ENCODE data around the gene SLC35G2.
A peak's percentile ranks its signal among the peaks of the same experiment; 100 is the strongest.

Gene SLC35G2

GRCh38 chr3:136818769-136819391, at the start of gene SLC35G2:
SLC35G2 (plus strand) TSS chr3:136819126; CDS start chr3:136854461, 35,335 bp downstream.
- peak within 1 kb of the TSS; percentile 51 for H3K4me3 ChIP-seq (ENCODE audit: low read depth, low read length)
- DNase-seq (ENCODE audit: low read depth) = peak; percentile 18

GRCh38 chr3:136772709-136773108, 46.2 kb upstream of the SLC35G2 start:
- no peak for TF ChIP-seq CTCF (IDR thresholded peaks at IDR 0.05; ENCODE audit: insufficient read depth, low read depth, low read length, missing control alignments)
- H3K4me3 ChIP-seq (ENCODE audit: low read depth, low read length) = no peak overlapping the region
- DNase-seq (ENCODE audit: low read depth) = no peak

More at GRCh38 chr3:136818769-136819391, at the start of gene SLC35G2:
- TF ChIP-seq CTCF (IDR thresholded peaks at IDR 0.05; ENCODE audit: insufficient read depth, low read depth, low read length, missing control alignments) = no peak

- TF ChIP-seq CTCF (IDR thresholded peaks at IDR 0.05; ENCODE audit: insufficient read depth, low read depth, low read length, missing control alignments) = no peak
- no peak overlapping the region for H3K4me3 ChIP-seq (ENCODE audit: low read depth, low read length)
- no peak for DNase-seq (ENCODE audit: low read depth)
Observed at GRCh38 chr3:136778865-136779264, 40.1 kb upstream of the SLC35G2 start.

- TF ChIP-seq CTCF (IDR thresholded peaks at IDR 0.05; ENCODE audit: insufficient read depth, low read depth, low read length, missing control alignments) = no peak
- no peak overlapping the region for H3K4me3 ChIP-seq (ENCODE audit: low read depth, low read length)
- DNase-seq (ENCODE audit: low read depth) = no peak
Observed at GRCh38 chr3:136780741-136781140, 38.2 kb upstream of the SLC35G2 start.

GRCh38 chr3:136783708-136784191, 35.2 kb upstream of the SLC35G2 start:
- H3K4me3 ChIP-seq (ENCODE audit: low read depth, low read length) = no peak overlapping the region
- no peak for TF ChIP-seq CTCF (IDR thresholded peaks at IDR 0.05; ENCODE audit: insufficient read depth, low read depth, low read length, missing control alignments)
- no peak for DNase-seq (ENCODE audit: low read depth)

- TF ChIP-seq CTCF (IDR thresholded peaks at IDR 0.05; ENCODE audit: insufficient read depth, low read depth, low read length, missing control alignments) = no peak
- peak; percentile 67 for DNase-seq (ENCODE audit: low read depth)
- no peak overlapping the region for H3K4me3 ChIP-seq (ENCODE audit: low read depth, low read length)
Observed at GRCh38 chr3:136787349-136787748, 31.6 kb upstream of the SLC35G2 start.

GRCh38 chr3:136788154-136788553, 30.8 kb upstream of the SLC35G2 start:
- H3K4me3 ChIP-seq (ENCODE audit: low read depth, low read length) = no peak overlapping the region
- DNase-seq (ENCODE audit: low read depth) = no peak
- no peak for TF ChIP-seq CTCF (IDR thresholded peaks at IDR 0.05; ENCODE audit: insufficient read depth, low read depth, low read length, missing control alignments)
